Glutamatergic neuron (in vitro differentiated cells): ENCODE measurements around the gene TNFSF8. TPM values are rescaled to one million over a fixed set of nuclear protein-coding genes. Genes with fewer than 3 reads are reported as not detected.

Experiments used
- DNase-seq: peaks from one replicate; pipeline ENCODE4 v3.0.0; 2022
- H3K27ac Mint-ChIP-seq: one replicate; pipeline ENCODE4 v1.8.0; 2020; ENCODE audit warnings: mild to moderate bottlenecking, mixed read lengths, inconsistent platforms; ENCODE audit not compliant: unreplicated experiment
- H3K27me3 Mint-ChIP-seq: one replicate; pipeline ENCODE4 v1.8.0; 2020; ENCODE audit warnings: mild to moderate bottlenecking, moderate library complexity, mixed read lengths, inconsistent platforms; ENCODE audit not compliant: unreplicated experiment
- H3K36me3 Mint-ChIP-seq: one replicate; pipeline ENCODE4 v1.8.0; 2020; ENCODE audit warnings: mild to moderate bottlenecking, mixed read lengths, inconsistent platforms; ENCODE audit not compliant: unreplicated experiment
- H3K4me1 Mint-ChIP-seq: one replicate; pipeline ENCODE4 v1.8.0; 2020; ENCODE audit warnings: mild to moderate bottlenecking, low read depth, mixed read lengths, inconsistent platforms; ENCODE audit not compliant: unreplicated experiment
- H3K4me3 Mint-ChIP-seq: one replicate; pipeline ENCODE4 v1.8.0; 2020; ENCODE audit warnings: mild to moderate bottlenecking, mixed read lengths, inconsistent platforms; ENCODE audit not compliant: unreplicated experiment
- H3K9me3 Mint-ChIP-seq: one replicate; pipeline ENCODE4 v1.8.0; 2020; ENCODE audit warnings: mild to moderate bottlenecking, moderate library complexity, mixed read lengths, inconsistent platforms; ENCODE audit not compliant: unreplicated experiment
- total RNA-seq: library from RNA; stranded (reverse); fragmentation: NEBNext Ultra II Directional; extraction: Animal tissue kit (Norgen Biotek cat#: 25700); gene quantifications from one replicate; pipeline ENCODE4 v1.2.1, GENCODE V29; 2021; ENCODE audit not compliant: unreplicated experiment
- TF ChIP-seq, protein P1 (sequence below): fragments of 200-600 bp; sonication (generic); IDR thresholded peaks from one replicate; pipeline ENCODE4 v1.5.0; 2021; ENCODE audit not compliant: partially characterized antibody, unreplicated experiment

TNFSF8 gene
- total RNA-seq, 1 donor from 2014 or later = not detected

DNA sequence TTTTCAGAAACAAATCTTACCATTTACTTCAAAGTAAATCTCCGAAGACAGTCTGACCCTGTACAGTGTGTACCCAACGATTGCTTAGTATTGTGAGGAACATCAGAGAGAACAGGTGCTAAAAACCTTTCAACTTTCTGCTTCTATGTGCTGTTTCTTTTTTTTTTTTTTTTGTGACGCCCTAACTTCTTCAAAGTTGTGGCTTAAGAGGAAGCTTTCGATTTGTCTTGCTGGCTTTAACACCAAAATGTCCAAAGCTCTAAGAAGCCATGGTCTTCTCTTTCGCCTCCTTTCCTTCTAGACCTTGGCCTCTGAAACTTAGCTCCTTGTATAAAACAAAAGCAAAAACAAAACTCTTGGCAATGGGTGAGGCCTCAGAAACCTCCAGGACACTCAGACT, 1.2 kb downstream of the TNFSF8 start:
- TF ChIP-seq, protein P1, sequence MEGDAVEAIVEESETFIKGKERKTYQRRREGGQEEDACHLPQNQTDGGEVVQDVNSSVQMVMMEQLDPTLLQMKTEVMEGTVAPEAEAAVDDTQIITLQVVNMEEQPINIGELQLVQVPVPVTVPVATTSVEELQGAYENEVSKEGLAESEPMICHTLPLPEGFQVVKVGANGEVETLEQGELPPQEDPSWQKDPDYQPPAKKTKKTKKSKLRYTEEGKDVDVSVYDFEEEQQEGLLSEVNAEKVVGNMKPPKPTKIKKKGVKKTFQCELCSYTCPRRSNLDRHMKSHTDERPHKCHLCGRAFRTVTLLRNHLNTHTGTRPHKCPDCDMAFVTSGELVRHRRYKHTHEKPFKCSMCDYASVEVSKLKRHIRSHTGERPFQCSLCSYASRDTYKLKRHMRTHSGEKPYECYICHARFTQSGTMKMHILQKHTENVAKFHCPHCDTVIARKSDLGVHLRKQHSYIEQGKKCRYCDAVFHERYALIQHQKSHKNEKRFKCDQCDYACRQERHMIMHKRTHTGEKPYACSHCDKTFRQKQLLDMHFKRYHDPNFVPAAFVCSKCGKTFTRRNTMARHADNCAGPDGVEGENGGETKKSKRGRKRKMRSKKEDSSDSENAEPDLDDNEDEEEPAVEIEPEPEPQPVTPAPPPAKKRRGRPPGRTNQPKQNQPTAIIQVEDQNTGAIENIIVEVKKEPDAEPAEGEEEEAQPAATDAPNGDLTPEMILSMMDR = no peak
- Mint-ChIP-seq H3K4me1 (no peaks in the 10 kb centered on the region), H3K9me3 (no peaks in the 10 kb centered on the region), H3K27me3 (peaks cover 15% of the 10 kb centered on the region), H3K27ac (no peak overlapping the region), H3K4me3 (no peak overlapping the region), H3K36me3 (no peaks in the 10 kb centered on the region)
- no peak for DNase-seq

- no peaks in the 10 kb centered on the region for H3K9me3 Mint-ChIP-seq
- TF ChIP-seq, protein P1 = no peak
- H3K4me1 Mint-ChIP-seq = no peaks in the 10 kb centered on the region
- no peak overlapping the region for H3K27ac Mint-ChIP-seq
- no peaks in the 10 kb centered on the region for H3K36me3 Mint-ChIP-seq
- H3K4me3 Mint-ChIP-seq = no peak overlapping the region
- DNase-seq = no peak
- H3K27me3 Mint-ChIP-seq = peaks cover 15% of the 10 kb centered on the region
Observed at GRCh38 chr9:114928671-114929070, 1.7 kb downstream of the TNFSF8 start.

GRCh38 chr9:114928136-114928535, 2.3 kb downstream of the TNFSF8 start:
- H3K4me1 Mint-ChIP-seq = no peaks in the 10 kb centered on the region
- TF ChIP-seq, protein P1 = no peak
- no peaks in the 10 kb centered on the region for H3K36me3 Mint-ChIP-seq
- no peak for DNase-seq
- no peak overlapping the region for H3K4me3 Mint-ChIP-seq
- peaks cover 15% of the 10 kb centered on the region for H3K27me3 Mint-ChIP-seq
- H3K27ac Mint-ChIP-seq = no peak overlapping the region
- peaks cover under 1% of the 10 kb centered on the region for H3K9me3 Mint-ChIP-seq

GRCh38 chr9:114925672-114926071, 4.7 kb downstream of the TNFSF8 start:
- Mint-ChIP-seq H3K27ac (no peak overlapping the region), H3K4me1 (no peaks in the 10 kb centered on the region), H3K36me3 (no peaks in the 10 kb centered on the region), H3K9me3 (peaks cover 2% of the 10 kb centered on the region), H3K27me3 (peaks cover 12% of the 10 kb centered on the region), H3K4me3 (no peak overlapping the region)
- no peak for DNase-seq
- TF ChIP-seq, protein P1 = no peak

DNA sequence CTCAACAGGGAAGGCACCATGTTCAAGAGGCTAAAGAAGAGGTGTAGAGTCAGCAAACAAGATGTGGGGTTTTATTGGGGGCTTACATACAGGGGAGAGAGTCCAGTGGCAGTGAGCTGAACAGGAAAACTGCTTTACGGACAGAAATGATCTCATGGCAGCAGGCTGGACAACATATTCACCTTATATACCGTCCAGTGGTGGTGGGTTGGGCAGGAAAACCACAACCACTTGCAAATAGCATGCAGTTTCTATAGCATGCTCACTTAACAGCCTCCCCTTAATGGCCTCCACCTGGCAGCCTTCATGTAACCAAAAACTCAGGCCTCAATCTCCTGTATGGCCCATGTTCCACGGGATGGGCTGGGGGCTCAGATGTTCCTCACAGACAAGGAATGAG, 5.4 kb downstream of the TNFSF8 start:
- H3K4me1 Mint-ChIP-seq = no peaks in the 10 kb centered on the region
- H3K9me3 Mint-ChIP-seq = peaks cover 2% of the 10 kb centered on the region
- H3K36me3 Mint-ChIP-seq = no peaks in the 10 kb centered on the region
- H3K4me3 Mint-ChIP-seq = no peak overlapping the region
- no peak overlapping the region for H3K27ac Mint-ChIP-seq
- no peak for DNase-seq
- TF ChIP-seq, protein P1 = no peak
- H3K27me3 Mint-ChIP-seq = peaks cover 12% of the 10 kb centered on the region
